NCI-H69 (cell line): ENCODE measurements around the gene OR6M1.

Experiments
- DNase-seq: peaks from one replicate; lab custom pipeline; 2025; lab: John Stamatoyannopoulos, UW

The OR6M1 gene

DNA sequence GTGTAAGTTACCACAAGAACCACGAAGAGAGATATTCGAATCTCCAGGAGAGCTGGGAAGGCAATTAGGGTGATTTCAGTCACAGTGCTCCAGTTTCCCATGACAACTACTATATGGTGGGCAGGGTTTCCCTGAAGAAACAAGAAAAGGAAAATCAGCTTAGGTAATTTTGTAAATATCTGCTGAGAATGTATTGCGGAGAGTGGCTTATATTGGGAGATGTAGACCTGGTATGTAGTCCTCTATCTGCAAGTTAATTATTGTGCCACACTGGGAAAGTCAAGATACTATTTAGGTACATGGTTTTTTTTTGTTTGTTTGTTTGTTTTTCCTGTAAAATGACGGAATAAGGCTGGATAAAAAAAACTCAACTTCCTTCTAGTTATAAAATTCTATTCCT is at the start of gene OR6M1:
Gene OR6M1, minus strand, starts transcription at position 101 of the 400 bp plus-strand sequence. Its CDS starts 0 bp downstream, at position 101.
- no peak for DNase-seq

- DNase-seq = no peak
Measured at GRCh38 chr11:123853038-123853437, 46.9 kb upstream of the OR6M1 start.

DNA sequence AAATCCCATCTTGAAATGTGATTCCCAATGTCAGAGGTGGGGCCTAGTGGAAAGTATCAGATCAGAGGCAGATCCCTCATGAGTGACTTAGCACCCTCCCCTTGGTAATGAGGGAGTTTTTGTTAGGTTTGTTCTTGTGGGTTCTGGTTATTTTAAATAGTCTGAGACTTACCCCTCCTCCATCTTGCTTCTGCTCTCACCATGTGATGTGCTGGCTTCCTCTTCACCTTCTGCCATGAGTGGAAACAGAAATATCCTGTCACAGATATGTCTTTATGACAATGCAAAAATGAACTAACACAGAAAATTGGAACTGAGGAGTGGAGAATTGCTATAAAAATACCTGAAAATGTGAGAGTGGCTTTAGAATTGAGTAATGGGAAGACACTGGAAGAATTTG is 46.2 kb upstream of the OR6M1 start:
- no peak for DNase-seq

DNA sequence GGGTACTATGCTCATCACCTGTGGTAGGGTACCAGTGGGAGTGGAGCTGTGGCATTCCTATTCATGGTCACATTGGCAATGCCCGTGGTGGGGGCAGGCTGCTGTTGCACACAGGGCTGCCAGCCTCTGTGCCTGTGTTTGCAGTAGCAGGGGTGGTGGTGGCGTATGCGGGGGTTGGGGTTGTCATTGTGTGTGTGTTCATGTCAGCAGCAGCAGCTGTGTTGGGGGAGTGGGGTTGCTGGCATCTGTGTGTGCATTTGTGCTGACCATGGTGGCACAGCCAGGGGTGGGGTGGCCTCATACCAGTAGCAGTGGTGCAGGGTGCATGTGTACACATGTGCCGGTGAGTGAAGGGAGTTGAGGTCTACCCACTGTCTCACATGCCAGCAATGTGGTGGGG is 45.0 kb upstream of the OR6M1 start:
- no peak for DNase-seq

- no peak for DNase-seq
Measured at GRCh38 chr11:123841174-123841573, 35.0 kb upstream of the OR6M1 start.

DNA sequence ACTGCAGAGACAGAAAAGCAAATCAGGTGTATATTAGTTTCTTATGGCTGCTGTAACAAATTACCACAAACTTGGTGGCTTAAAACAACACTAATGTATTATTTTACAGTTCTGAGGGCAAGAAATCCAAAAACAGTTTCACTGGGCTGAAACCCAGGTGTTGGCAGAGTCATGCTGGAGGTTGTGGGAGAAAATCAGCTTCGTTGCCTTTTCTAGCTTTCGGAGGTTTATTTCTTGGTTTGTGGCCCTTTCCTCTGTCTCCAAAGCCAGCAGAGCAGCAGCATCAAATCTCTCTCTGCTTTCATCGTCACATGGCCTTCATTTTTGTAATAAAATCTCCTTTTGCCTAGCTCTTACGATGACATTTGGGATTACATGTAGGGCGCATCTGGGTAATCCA is 33.0 kb upstream of the OR6M1 start:
- no peak for DNase-seq

DNA sequence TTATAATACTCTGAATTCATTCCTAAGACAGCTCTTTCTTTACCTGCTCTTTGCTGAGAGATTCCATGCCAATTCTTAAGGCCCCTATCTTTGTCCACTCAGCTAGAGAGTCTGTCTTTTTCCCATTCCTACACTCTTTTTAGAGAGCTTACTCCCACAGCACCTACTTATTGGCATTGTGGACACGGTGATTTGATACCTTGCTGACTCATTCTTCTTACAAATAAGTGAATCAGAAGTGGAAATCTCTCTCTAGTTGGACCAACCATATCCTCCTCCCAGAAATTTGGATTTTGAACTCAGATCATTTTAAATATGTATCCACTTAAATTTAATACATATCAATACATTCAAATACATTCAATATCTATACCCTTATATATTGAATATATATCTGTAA is 32.5 kb upstream of the OR6M1 start:
- DNase-seq = no peak

DNA sequence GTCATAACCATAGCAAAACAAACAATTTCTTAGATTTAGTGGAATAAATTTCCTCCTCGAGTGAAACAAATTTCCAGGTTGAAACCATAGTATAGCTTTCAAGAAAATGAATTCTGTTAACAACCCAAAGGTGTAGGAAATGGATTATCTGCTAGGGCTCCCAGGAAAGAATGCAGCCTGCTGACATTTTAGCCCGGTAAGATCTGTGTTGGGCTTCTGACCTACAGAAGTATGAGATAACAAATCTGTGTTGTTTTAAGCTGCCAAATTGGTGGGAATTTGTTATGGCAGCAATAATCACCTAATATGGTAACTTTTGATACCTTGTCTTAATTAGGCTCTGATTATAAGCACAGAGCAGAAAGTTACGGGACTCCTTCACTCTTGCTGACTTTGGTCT is 32.0 kb upstream of the OR6M1 start:
- DNase-seq = no peak

GRCh38 chr11:123833095-123833494 is 26.9 kb upstream of the OR6M1 start:
- DNase-seq = no peak

- no peak for DNase-seq
Measured at GRCh38 chr11:123829745-123830144, 23.6 kb upstream of the OR6M1 start.

GRCh38 chr11:123822599-123822998 is 16.4 kb upstream of the OR6M1 start:
- DNase-seq = no peak

- no peak for DNase-seq
Measured at GRCh38 chr11:123822032-123822431, 15.9 kb upstream of the OR6M1 start.

DNA sequence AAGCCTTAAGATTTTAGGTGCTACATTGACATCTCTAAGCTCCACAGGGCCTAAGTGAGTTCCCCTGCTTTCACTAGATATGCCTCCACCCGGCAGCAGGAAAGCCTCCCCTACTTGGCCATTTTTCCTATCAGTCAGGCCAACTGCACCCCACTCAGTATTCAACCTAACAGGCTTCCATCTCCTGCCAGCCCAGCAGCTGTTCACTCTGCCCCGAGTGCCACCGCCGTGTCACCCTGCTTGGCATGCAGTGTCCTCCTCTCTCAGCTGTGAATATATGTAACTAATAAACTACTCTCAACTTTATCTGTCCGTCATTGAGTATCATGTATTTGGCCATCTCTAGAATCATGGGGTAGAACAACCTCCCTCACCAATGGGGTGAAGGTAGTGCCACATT is 9.0 kb upstream of the OR6M1 start:
- DNase-seq = no peak

DNA sequence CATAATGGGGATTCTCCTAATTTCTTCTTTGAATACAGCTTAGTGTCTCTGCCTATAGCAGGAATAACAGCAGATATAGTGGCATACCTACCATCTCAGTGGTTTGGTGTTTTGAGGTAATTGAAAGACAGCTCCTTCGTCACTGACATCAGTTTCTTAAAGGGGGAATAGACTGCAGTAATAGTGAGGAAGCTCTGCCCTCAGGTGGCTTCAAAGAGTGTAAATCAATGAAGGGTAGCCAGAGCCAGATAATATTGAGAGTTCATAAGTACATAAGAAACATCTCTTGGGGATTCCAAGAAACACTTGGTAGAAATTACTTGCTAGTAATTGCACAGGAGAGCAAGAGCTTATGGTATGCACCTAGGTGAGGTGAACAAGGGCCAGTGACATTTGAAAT is 4.4 kb downstream of the OR6M1 start:
- DNase-seq = no peak

DNA sequence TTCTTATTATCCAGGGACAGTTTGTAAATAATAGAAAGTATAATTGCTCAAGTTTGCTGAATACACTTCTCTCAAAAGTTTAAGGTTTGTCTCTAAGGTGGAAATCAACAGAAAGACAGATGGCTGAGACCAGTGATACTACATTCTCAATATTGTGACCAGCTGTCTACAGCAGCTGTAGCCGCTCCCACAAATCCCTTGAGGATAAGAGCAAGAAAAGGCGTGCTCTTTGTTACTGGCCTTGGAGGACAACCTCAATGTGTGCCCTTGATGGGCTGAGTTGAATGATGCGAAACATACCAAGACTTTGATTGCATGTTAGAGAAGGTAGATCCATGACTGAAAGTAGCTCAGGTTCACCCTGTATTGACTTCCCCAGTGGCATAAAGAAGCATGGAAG is 6.1 kb downstream of the OR6M1 start:
- peak; percentile 49 for DNase-seq

DNA sequence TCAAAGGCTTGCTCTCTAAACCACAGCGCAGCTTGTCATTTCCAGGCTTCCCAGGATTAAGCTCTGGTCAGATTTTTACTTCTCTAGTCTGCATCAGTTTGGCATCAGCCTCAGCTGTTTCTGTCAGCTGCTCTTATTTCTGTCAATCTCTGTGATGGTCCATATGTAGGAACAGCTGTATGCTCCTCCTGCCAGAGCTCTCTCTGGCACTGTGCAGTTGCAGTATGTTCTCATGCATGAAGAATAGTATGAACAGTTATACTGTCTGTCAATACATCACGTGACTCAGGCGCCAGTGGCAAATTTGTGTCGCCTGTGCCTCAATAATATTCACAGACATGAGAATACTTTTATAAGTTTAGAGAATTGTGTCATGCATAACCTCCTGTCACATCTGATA is 6.7 kb downstream of the OR6M1 start:
- peak; percentile 9 for DNase-seq

- no peak for DNase-seq
Measured at GRCh38 chr11:123798513-123799252, 7.5 kb downstream of the OR6M1 start.

DNA sequence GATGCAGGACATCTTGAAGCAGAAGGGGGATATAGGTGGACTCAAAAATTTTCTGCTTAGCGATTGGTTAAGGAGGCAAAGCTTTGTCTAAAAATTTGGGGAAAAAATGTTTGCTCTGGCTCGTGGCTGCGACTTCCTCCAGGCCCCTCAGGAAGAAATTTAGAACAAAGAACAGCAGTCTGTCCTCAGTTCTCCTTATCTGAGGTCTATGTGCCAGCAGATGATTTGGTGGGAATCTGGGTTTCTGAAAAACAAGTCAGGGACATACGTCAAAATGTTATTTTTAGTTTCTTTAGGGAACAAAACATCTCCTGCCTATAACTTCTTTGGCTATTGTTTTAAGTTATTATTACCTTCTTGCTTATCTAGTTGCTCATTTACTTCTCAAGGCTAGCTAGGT is 8.1 kb downstream of the OR6M1 start:
- DNase-seq = no peak

DNA sequence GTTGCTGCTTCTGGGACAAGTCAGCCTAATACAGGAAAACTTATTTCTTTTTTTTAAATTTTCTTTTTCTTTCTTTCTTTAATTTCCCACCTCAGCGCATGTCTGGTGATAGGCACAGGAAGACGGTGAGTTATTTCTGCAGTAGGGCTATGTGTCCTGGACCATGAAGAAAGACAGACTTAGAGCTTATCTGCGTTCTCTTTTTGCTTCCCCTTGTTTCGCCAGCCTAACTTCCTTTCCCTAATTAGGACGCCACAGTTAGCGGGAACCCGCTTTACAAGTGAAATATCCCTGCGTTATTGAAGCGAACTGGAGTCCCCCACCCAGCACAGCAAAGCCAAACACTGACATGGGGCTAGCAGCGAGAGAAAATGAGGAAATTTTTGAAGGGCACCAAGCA is 8.6 kb downstream of the OR6M1 start:
- no peak for DNase-seq

GRCh38 chr11:123797114-123797513 is 9.0 kb downstream of the OR6M1 start:
- peak; percentile 44 for DNase-seq

GRCh38 chr11:123796226-123796625 is 9.9 kb downstream of the OR6M1 start:
- DNase-seq = no peak

DNA sequence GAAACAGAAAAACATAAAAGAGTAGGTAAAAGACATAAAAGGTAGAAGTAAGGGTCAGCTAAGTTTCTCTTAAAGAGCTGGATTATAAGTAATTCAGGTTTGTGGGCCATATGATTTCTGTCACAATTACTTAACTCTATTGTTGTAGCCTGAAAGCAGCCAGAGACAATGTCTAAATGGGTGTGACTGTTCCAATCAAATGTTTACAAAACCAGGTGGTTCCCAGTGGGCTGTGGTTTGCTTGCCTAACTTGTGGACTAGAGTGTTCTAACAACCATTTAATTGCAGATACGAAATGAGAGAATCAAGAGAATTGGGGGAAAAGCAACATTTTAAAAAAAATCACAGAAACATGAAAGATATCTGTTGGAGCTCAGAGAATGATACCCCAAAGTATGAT is 22.6 kb downstream of the OR6M1 start:
- no peak for DNase-seq

DNA sequence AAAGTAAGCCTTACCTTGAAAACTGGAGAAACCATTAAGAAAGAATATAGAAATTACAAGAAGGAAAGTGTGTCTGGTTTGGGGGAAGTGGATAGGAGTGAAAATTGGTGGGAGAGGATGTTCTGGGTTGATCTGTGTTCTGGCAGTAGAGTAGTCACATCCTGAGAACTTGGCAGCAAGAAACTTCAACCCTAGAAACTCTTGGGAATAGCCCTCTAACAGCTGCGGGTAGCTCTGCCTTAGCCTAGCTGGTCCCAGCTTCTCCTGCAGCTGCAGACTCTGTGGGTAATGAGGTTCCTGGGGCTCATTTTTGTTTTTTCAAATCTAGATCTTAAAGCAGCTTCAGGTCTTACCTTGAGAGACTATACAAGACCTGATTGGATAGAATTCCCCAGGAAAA is 27.6 kb downstream of the OR6M1 start:
- no peak for DNase-seq
